Measurements from ENCODE around the gene VIPR1.

- TF ChIP-seq CTCF (IDR thresholded peaks at IDR 0.05), result peak in 11 of 12 donors; percentile 12 to 54 (median 34)
- TF ChIP-seq POLR2A (IDR thresholded peaks at IDR 0.05), result no peak
Observed at GRCh38 chr3:42572278-42572677, 69.8 kb downstream of the VIPR1 start.

Measured in heart left ventricle (tissue), 13 donors.